ENCODE data around the gene TSPYL4.

DNA sequence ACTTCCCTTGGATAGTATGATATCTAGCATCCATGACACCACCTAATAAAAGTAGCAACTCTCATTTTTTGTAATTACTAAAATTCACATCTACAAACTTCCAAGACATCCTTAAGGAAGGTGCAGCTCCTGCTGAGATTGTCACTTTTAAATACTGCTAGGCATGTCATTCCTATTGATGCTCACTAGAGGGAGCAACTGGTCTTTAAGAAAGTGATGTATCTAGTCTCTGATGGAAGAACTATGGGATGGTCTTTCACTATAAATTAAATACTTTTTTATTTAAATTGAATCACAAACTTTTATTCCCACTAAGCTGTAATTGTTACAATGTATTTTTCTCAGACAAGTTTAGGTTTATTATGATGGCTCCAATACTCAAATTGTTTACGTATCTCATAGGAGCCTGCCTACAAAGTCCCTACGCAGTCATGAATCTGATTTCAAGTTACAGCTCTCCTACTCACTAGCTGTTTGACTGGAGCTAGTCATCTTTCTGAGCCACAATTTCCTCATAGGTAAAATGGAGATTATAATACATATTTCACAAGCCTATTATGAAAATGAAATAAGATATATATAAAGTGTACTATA, 33.9 kb upstream of the TSPYL4 start:
- TF ChIP-seq, protein P1, sequence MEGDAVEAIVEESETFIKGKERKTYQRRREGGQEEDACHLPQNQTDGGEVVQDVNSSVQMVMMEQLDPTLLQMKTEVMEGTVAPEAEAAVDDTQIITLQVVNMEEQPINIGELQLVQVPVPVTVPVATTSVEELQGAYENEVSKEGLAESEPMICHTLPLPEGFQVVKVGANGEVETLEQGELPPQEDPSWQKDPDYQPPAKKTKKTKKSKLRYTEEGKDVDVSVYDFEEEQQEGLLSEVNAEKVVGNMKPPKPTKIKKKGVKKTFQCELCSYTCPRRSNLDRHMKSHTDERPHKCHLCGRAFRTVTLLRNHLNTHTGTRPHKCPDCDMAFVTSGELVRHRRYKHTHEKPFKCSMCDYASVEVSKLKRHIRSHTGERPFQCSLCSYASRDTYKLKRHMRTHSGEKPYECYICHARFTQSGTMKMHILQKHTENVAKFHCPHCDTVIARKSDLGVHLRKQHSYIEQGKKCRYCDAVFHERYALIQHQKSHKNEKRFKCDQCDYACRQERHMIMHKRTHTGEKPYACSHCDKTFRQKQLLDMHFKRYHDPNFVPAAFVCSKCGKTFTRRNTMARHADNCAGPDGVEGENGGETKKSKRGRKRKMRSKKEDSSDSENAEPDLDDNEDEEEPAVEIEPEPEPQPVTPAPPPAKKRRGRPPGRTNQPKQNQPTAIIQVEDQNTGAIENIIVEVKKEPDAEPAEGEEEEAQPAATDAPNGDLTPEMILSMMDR (IDR thresholded peaks at IDR 0.05 in 4 of 5, conservative IDR thresholded peaks at IDR 0.05 in 1 of 5): peak; percentile 66 to 87 (median 86)
- no peak for TF ChIP-seq POLR2A (IDR thresholded peaks at IDR 0.05)

Data from gastrocnemius medialis (tissue), 4 donors.